MM.1S (cell line): ENCODE data around the gene MTG1.
"Not testable (repeated sequence)": the region's sequence is repeated elsewhere in the genome, so short reads cannot be mapped to it uniquely, and the experiment has no call there.

Source experiments
- DNase-seq: peaks from one replicate; pipeline ENCODE4 v3.0.0-alpha.2; 2015
- H2AFZ ChIP-seq: fragments of 300-600 bp; sonication (generic); 2 replicates; pipeline ENCODE4 v1.6.0; 2016; ENCODE audit warnings: antibody characterized with exemption, low read length
- H3F3A ChIP-seq: fragments of 300-600 bp; sonication (generic); 2 replicates; pipeline ENCODE4 v1.6.1; 2016; ENCODE audit warnings: mild to moderate bottlenecking, antibody characterized with exemption, low read length, moderate library complexity, mixed read lengths; ENCODE audit not compliant: insufficient read depth
- H3K27ac ChIP-seq: fragments of 300-600 bp; sonication (generic); 2 replicates; pipeline ENCODE4 v1.5.1; 2016; ENCODE audit warnings: mild to moderate bottlenecking, low read length
- H3K27me3 ChIP-seq: fragments of 300-600 bp; sonication (generic); replicated peaks from 2 replicates; pipeline ENCODE4 v1.6.0; 2016; ENCODE audit warnings: low read length; ENCODE audit not compliant: insufficient read depth
- H3K36me3 ChIP-seq: fragments of 300-600 bp; sonication (generic); replicated peaks from 2 replicates; pipeline ENCODE4 v1.6.1; 2016; ENCODE audit warnings: mild to moderate bottlenecking, low read length, mixed read lengths; ENCODE audit not compliant: insufficient read depth
- H3K4me1 ChIP-seq: fragments of 300-600 bp; sonication (generic); 2 replicates; pipeline ENCODE4 v1.6.1; 2016; ENCODE audit warnings: low read length, mixed read lengths
- H3K4me2 ChIP-seq: fragments of 300-600 bp; sonication (generic); 2 replicates; pipeline ENCODE4 v1.6.0; 2016; ENCODE audit warnings: low read depth, low read length
- H3K4me3 ChIP-seq: fragments of 300-600 bp; sonication (generic); 2 replicates; pipeline ENCODE4 v1.5.1; 2016; ENCODE audit warnings: low read length, mixed read lengths
- H3K79me2 ChIP-seq: fragments of 300-600 bp; sonication (generic); 2 replicates; pipeline ENCODE4 v1.6.1; 2016; ENCODE audit warnings: mixed run types, low read length, mixed read lengths
- H3K9ac ChIP-seq: fragments of 300-600 bp; sonication (generic); 2 replicates; pipeline ENCODE4 v1.6.1; 2016; ENCODE audit warnings: low read length, mixed read lengths
- H3K9me2 ChIP-seq: fragments of 300-600 bp; sonication (generic); replicated peaks from 2 replicates; pipeline ENCODE4 v1.6.1; 2016; ENCODE audit warnings: mild to moderate bottlenecking, low read length, mixed read lengths; ENCODE audit not compliant: insufficient read depth
- H3K9me3 ChIP-seq: fragments of 300-600 bp; sonication (generic); replicated peaks from 2 replicates; pipeline ENCODE4 v1.6.1; 2016; ENCODE audit warnings: mild to moderate bottlenecking, low read length, mixed read lengths; ENCODE audit not compliant: insufficient read depth
- H4K20me1 ChIP-seq: fragments of 300-600 bp; sonication (generic); 2 replicates; pipeline ENCODE4 v1.6.1; 2016; ENCODE audit warnings: mild to moderate bottlenecking, low read length, moderate library complexity, mixed read lengths; ENCODE audit not compliant: insufficient read depth
- CTCF ChIP-seq: fragments of 300-600 bp; sonication (generic); IDR thresholded peaks from 2 replicates; pipeline ENCODE4 v1.5.1; 2016; ENCODE audit warnings: antibody characterized with exemption, low read length, mixed read lengths
- EZH2 ChIP-seq: fragments of 300-600 bp; sonication (generic); optimal IDR thresholded peaks from 2 replicates; pipeline ENCODE3; 2017; ENCODE audit warnings: low read depth, mild to moderate bottlenecking, antibody characterized with exemption, low read length, mixed read lengths
- EZH2phosphoT487 ChIP-seq: fragments of 300-600 bp; sonication (generic); IDR thresholded peaks from 2 replicates; pipeline ENCODE4 v1.6.1; 2018; ENCODE audit warnings: antibody characterized with exemption, low read length

Gene MTG1

GRCh38 chr10:133384071-133384470 lies 9.9 kb upstream of the MTG1 start:
- no peak overlapping the region for H2AFZ ChIP-seq
- no peak overlapping the region for H3K4me3 ChIP-seq
- no peaks in the 10 kb centered on the region for H3K9me3 ChIP-seq
- H3K36me3 ChIP-seq, result no peaks in the 10 kb centered on the region
- H3K27ac ChIP-seq, result no peak overlapping the region
- H3K27me3 ChIP-seq, result no peaks in the 10 kb centered on the region
- H3K79me2 ChIP-seq, result 0 out of 2 replicates have a peak, but pooled peaks cover 12% of the 10 kb centered on the region
- peaks cover 11% of the 10 kb centered on the region for H3F3A ChIP-seq
- H3K9ac ChIP-seq, result no peak overlapping the region
- peaks cover 6% of the 10 kb centered on the region; the same call in 1 of the 2 replicates for H3K4me1 ChIP-seq
- H3K4me2 ChIP-seq, result no peak overlapping the region
- no peak for DNase-seq
- TF ChIP-seq EZH2phosphoT487, result no peak
- TF ChIP-seq EZH2, result no peak
- TF ChIP-seq CTCF, result no peak
- H4K20me1 ChIP-seq, result no peaks in the 10 kb centered on the region
- H3K9me2 ChIP-seq, result no peaks in the 10 kb centered on the region

GRCh38 chr10:133385214-133385613 lies 8.7 kb upstream of the MTG1 start:
- no peaks in the 10 kb centered on the region for H3K27me3 ChIP-seq
- peaks cover 7% of the 10 kb centered on the region for H3K4me1 ChIP-seq
- no peaks in the 10 kb centered on the region for H3K9me3 ChIP-seq
- H3K79me2 ChIP-seq, result 0 out of 2 replicates have a peak, but pooled peaks cover 9% of the 10 kb centered on the region
- no peaks in the 10 kb centered on the region for H3K36me3 ChIP-seq
- H3K9ac ChIP-seq, result no peak overlapping the region
- no peak for DNase-seq
- no peak overlapping the region for H3K27ac ChIP-seq
- no peak overlapping the region for H2AFZ ChIP-seq
- no peak overlapping the region for H3K4me2 ChIP-seq
- H3K4me3 ChIP-seq, result no peak overlapping the region
- H3F3A ChIP-seq, result peaks cover 22% of the 10 kb centered on the region
- H3K9me2 ChIP-seq, result no peaks in the 10 kb centered on the region
- TF ChIP-seq CTCF, result no peak
- TF ChIP-seq EZH2phosphoT487, result no peak
- no peak for TF ChIP-seq EZH2
- no peaks in the 10 kb centered on the region for H4K20me1 ChIP-seq

- not testable (repeated sequence) for H4K20me1 ChIP-seq, H3K9me2 ChIP-seq, H3K9ac ChIP-seq, H3K27me3 ChIP-seq, H3K9me3 ChIP-seq, H3K27ac ChIP-seq, H2AFZ ChIP-seq, H3K36me3 ChIP-seq, DNase-seq, H3K4me3 ChIP-seq, H3K4me2 ChIP-seq
- peaks cover 29% of the 10 kb centered on the region for H3F3A ChIP-seq
- H3K4me1 ChIP-seq, result peaks cover 24% of the 10 kb centered on the region
- 0 out of 2 replicates have a peak, but pooled peaks cover 14% of the 10 kb centered on the region for H3K79me2 ChIP-seq
These were observed 7.0 kb upstream of the MTG1 start for GRCh38 chr10:133386951-133387350.

GRCh38 chr10:133388236-133388972 lies 5.6 kb upstream of the MTG1 start:
- H3K4me2 ChIP-seq, result peak overlapping the region; percentile 92
- DNase-seq, result peak; percentile 54
- H3K4me1 ChIP-seq, result peaks cover 24% of the 10 kb centered on the region
- H3F3A ChIP-seq, result peaks cover 29% of the 10 kb centered on the region
- H3K27ac ChIP-seq, result peak overlapping the region; percentile 88
- H3K9me3 ChIP-seq, result no peaks in the 10 kb centered on the region
- H3K27me3 ChIP-seq, result no peaks in the 10 kb centered on the region
- peak overlapping the region; percentile 68 for H3K4me3 ChIP-seq
- no peaks in the 10 kb centered on the region for H4K20me1 ChIP-seq
- H3K79me2 ChIP-seq, result 0 out of 2 replicates have a peak, but pooled peaks cover 14% of the 10 kb centered on the region
- no peak for TF ChIP-seq EZH2phosphoT487
- H3K9me2 ChIP-seq, result no peaks in the 10 kb centered on the region
- H3K36me3 ChIP-seq, result no peaks in the 10 kb centered on the region
- peak overlapping the region; percentile 76 for H3K9ac ChIP-seq
- peak overlapping the region; percentile 59 for H2AFZ ChIP-seq
